GM12892 (cell line): ENCODE data around the gene METTL26.

Experiments used
- POLR2A ChIP-seq: IDR thresholded peaks from 2 replicates; pipeline ENCODE4 v1.6.1; 2011; ENCODE audit warnings: low read depth, low read length, control low read depth
- POLR2AphosphoS5 ChIP-seq: IDR thresholded peaks from 2 replicates; pipeline ENCODE4 v1.6.1; 2011; ENCODE audit warnings: low read depth, low read length, control low read depth
- TAF1 ChIP-seq: IDR thresholded peaks from 2 replicates; pipeline ENCODE4 v1.6.1; 2011; ENCODE audit warnings: low read depth, mild to moderate bottlenecking, control low read depth, low read length, borderline replicate concordance

- TF ChIP-seq POLR2A, result no peak
- TF ChIP-seq TAF1, result no peak
- TF ChIP-seq POLR2AphosphoS5, result no peak
Measured at GRCh38 chr16:654034-654433, 17.9 kb upstream of the METTL26 start.
